HG03095 (cell line): Measurements from ENCODE around the gene GJC2.
"Not testable (repeated sequence)": the region's sequence is repeated elsewhere in the genome, so short reads cannot be mapped to it uniquely, and the experiment has no call there.

Experiments used
- ATAC-seq: cut with Tn5 transposase; IDR thresholded peaks from one replicate; pipeline ENCODE4 v1.9.1; 2021; ENCODE audit warnings: moderate library complexity; ENCODE audit not compliant: unreplicated experiment

Gene GJC2

DNA sequence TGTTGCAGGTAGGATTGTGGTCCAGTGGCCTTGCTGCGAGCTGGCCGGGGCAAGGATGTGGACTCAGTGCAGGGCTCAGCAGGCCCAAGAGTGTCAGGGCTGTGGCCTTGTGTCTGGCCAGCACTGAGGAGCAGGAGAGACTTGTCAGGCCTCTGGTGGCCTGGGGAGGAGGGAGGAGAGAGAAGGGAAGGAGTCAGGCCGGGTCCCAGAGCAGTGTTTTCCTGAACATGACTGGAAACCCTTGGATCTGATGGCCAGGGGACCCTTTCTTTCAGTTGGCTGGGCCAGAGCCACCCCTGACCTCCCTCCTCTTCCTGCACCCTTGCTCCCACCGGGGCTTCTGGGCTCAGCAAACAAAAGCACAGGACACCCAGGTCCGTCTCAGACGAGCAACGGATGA, 20.9 kb downstream of the GJC2 start:
- ATAC-seq, result no peak

DNA sequence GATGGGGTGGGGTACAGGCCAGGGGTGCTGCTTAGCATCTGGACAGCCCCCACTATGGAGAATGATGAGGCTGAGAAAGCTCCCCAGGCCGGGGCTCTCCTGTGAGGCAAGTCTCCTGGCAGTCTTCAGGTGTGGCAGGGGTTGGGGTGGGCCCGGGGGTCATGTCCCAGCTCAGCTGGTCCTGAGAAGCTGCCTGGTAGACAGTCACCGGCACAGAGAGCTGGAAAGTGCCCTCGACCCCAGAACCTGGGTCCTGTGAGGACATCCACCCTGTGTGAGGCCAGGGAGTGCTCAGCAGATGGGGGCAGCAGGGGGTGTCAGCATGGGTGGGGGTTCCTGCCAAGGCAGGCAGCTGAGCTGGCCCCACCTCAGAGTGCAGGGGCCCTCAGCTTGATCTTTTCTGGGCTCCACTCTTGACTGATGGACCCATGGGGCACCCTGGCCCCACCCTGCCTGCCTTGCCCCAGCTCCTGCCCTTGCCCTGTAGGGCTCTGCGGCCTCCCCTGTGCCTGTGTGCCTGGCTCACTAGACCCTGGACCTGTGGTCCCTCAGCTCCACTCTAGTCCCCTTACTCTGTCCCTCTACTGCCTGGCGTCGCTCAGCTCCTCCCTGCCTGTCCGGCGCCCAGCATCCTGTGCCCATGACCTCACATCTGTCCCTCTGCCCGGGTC, 21.6 kb downstream of the GJC2 start:
- no peak for ATAC-seq

DNA sequence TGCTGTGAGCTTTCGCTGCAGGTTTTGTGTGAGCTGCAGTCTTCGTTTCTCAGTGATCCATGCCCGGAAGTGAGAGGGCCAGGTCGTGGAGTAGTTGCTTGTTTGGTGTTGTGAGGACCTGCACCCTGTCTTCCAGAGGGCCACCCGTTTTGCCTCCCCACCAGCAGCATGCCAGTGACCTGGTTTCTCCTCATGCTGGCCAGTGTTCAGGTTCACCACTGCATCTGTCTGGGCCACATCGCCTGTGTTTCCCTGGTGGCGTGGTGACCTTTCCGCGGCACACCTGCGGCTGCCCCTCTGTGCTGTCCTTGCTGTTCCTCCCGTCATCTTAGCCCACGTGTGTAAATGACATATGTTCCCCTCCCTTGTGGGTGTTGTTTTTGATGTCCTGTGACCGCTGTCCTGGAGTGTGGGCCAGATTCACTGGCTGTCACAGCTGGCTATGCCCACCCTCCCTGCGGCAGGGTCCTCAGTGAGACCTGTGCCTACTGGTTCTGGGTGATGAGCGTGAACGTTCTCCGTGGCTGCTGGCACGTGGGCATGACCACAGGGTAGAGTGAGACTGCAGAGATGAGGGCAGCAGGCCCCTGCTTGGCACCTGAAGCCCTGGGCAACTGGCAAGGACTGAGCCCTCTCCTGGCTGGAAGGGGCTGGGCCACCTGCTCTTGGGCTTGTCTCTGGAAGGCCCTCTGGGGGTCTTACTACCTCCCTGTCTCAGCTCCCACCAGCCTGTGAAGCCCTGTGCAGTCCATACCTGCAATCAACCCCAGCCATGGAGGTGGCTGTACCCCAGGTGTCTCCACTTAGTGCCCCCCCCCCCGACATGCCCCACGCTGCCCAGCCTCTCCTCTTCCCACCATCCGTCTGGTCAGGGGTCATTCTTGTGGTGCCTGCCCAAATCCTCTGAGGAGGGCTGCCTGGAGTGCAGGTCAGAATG, 23.1 kb downstream of the GJC2 start:
- ATAC-seq, result no peak

DNA sequence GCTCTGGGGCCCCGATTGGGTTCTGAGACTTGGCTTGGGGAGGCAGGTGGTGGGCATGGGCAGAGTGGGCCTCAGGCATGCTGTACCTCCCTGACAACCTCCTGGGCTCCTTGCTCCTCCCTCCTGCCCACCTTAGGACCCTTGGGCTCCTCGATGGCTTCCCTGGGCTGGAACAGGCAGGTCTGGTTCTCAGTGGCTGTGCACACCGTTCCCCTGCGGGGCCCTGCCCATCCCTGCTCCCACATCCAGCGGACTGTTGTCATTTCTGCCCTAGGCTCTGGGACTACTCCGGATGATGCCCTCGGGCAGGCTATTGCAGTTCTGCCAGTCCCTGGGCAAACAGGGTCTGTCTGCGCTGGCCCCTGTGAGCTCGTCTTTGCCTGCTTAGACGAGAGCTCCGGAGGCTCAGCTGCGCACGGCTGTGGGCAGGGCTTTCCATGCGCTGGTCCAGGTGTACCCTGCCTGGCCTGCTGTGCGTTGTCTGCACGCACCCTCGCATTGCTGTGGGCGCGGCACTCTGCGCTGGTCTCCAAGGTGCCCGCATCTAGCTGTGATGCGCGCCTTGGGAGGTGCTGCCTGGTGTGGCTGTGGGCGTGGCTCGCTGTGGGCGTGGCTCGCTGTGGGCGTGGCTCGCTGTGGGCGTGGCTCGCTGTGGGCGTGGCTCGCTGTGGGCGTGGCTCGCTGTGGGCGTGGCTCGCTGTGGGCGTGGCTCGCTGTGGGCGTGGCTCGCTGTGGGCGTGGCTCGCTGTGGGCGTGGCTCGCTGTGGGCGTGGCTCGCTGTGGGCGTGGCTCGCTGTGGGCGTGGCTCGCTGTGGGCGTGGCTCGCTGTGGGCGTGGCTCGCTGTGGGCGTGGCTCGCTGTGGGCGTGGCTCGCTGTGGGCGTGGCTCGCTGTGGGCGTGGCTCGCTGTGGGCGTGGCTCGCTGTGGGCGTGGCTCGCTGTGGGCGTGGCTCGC, 24.1 kb downstream of the GJC2 start:
- not testable (repeated sequence) for ATAC-seq

DNA sequence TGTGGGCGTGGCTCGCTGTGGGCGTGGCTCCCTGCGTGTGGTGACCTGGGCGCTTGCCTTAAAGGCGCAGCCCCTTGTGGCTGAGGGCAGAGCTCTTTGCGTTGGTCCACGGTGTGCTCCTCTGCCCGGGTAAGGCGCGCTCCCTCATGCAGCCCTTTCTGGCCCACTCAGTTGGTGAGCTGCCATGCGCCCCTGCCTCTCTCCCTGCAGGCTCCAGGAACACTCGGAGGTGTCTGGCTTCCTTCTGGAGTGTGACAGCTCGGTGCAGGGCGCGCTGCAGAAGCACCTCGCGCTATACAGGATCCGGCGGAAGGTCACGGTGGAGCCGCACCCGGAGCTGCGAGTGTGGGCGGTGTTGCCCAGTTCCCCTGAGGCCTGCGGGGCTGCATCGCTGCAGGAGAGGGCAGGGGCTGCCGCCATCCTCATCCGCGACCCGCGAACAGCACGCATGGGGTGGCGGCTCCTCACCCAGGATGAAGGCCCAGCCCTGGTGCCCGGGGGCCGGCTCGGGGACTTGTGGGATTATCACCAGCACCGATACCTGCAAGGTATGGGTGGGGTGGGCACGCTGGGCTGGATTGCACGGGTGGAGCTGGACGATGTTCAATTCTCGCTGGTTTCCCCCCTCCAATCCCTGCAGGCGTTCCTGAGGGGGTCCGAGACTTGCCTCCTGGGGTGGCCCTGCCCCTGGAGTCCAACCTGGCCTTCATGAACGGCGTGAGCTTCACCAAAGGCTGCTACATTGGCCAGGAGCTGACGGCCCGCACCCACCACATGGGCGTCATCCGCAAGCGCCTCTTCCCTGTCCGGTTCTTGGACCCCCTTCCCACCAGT, 25.0 kb downstream of the GJC2 start:
- no peak for ATAC-seq

DNA sequence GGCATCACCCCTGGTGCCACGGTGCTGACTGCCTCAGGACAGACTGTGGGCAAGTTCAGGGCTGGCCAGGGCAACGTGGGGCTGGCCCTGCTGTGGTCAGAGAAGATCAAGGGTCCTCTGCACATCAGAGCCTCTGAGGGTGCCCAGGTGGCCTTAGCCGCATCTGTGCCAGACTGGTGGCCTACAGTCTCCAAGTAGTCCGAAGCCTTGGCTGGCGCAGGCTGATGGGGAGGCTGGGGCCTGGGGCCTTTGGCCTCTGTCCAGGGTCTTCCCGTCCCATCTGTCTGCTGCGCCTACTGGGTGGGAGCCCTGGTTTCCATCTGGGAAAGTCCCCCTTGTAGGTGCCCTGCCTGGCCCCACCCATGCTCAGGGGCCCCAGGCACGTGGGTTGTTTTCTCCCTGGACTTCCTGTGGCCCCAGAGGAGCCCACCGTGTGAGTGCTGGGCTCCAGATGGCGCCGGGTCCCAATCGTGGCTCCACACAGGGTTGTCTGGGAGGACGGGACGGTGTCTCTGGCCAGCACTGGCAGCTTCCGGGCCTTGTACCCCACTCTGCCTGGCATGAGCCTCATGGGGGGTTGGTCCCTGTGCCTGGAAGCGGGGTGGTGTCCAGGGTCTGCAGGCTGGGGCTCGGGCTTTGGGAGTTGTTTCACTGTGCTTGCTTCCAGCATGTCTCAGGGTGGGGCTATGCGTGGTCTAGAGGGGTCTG, 25.7 kb downstream of the GJC2 start:
- no peak for ATAC-seq

DNA sequence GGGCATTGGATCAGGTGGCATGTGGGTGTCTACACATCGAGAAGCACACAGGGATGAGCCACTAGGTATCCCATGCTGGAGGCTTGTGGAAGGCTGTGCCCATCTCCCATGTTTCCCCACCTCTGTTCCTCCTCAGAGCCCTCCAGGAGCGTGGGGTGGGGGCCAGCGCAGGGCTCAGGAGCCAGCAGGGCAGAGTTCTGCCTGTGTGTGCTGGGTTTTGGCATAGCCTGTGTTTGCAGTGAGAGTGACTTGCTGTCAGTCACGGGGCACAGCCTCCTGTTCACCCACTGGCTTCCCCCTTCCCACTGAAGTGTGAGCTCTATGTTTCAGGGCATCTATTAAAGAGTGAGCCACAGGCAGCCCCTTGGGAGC, 26.3 kb downstream of the GJC2 start:
- no peak for ATAC-seq

DNA sequence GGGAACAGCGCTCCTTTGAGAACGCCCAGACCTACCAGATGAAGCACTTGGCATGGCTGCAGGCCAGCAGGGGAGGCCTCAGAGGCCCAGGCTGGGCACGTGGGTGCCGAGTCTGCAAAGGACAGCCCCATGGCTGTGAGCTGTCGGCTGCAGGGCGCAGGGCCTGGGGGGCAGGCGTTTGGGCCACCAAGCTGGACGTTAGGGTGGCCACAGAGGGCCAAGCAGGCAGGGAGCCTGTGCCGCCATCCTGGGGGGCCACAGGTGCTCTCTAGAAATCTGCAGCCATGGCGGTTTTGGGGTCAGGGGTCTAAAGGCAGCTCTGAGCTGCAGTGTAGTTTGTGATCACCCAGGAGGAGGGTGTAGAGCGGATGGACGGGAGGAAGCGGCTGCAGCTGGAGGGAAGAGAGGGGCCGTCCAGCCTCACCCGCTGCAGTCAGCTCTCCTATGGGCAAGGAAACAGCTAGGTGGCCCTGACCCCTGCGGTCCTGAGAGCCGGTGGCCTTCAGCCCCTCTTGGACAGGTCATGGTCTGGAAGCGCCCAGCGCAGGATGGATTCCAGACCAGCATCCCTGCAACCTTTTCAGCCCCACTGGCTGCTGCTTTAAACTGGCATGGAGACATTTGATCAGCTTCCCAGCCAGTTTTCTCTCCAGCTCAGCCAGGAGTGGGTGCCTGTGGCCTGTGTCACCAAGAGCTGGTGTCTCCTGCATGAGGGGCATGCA, 26.9 kb downstream of the GJC2 start:
- ATAC-seq, result no peak

DNA sequence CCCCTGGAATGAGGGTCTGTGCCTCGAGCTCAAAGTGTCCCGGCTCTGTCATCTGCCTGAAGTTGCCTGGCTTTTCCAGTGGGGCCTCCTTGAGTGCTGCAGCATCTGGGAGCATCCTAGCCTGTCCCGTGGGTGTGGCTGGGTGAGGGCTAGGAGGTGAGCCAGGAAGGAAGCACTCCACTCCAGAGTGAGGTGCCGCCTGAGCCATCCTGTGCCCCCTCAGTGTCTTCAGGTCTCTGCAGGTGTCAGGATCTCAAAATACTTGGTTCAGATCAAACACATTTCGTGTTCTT, 27.4 kb downstream of the GJC2 start:
- ATAC-seq, result no peak

DNA sequence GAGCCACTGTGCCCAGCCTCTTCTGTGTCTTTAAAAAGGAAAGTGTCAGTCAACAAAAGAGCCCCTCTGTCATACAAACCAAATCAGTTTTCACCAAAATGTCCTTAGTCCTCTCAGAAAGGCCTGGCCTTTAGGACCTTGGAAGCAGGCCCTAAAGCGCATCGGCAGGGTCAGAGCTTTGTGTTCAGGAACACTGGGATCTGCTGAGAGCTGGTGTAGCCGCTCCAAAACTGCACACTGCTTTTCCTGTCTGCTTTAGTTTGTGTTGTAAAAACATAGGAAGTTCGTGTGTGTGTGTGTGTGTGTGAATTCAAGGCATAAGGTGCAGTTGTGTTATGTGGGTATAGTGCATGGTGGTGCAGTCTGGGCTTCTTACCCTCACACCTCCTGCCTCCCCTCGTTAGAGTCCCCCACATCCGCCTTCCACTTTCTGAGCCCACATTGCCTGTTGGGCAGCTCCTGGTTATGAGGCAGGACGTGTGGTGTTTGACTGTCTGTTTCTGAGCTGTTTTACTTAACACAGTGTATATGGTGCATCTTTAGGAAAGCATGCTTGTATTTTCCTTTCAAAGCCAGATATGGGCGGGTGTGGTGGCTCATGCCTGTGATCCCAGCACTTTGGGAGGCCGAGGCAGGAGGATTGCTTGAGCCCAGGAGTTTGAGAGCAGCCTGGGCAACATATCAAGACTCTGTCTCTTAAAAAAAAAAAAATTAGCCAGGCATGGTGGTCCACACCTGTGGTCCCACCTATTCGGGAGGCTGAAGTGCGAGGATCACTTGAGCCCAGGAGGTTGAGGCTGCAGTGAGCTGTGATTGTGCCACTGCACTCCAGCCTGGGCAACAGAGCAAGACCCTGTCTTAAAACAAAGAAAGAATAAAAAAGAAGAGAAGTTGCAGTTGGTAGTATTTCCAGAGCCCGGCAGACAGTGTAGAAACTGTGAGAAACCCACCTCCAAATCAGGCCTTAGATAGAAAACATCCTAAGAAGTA, 28.3 kb downstream of the GJC2 start:
- ATAC-seq, result no peak

DNA sequence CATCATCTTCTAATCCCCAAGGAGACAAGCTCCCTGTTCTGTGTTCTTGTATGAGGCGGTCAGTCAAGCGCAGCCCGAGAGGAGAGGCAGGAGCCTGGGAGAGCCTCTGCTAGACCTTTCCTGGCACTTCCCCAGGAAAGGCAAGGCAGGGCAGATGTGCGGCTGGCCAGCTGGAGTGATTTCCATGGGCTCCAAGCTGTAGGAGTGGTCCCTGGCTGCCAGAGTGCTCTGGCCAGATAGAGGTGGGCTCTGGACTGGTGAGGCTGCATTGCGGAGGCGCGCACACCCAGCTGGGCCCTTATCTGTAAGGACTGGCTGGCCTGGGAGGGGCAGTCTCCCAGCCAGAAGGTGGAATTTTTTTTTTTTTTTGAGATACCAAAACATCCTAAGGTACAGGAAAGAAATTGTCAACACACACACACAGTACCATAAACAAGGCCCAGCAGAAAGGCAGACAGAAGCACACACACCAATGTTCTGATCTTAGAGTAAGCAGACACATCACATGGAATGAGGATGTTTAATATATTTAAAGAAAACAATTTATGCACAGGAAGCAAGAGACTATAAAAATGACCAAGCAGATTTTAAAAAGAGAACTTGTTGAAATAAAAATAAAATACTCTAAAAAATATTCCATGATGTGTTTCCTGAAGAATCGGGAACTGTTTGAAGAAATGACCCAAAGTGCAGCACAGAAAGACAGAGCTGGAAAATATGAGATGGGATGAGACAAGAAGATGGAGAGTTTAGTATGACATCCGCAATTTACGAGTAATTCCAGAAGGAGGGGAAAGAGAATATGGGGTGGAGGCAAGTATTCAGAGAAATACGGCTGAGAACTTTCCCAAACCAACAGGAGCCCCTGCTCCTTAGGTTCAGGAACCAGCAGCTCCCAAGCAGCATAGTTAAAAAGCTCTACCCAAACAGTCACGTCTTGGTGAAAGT, 29.3 kb downstream of the GJC2 start:
- no peak for ATAC-seq

DNA sequence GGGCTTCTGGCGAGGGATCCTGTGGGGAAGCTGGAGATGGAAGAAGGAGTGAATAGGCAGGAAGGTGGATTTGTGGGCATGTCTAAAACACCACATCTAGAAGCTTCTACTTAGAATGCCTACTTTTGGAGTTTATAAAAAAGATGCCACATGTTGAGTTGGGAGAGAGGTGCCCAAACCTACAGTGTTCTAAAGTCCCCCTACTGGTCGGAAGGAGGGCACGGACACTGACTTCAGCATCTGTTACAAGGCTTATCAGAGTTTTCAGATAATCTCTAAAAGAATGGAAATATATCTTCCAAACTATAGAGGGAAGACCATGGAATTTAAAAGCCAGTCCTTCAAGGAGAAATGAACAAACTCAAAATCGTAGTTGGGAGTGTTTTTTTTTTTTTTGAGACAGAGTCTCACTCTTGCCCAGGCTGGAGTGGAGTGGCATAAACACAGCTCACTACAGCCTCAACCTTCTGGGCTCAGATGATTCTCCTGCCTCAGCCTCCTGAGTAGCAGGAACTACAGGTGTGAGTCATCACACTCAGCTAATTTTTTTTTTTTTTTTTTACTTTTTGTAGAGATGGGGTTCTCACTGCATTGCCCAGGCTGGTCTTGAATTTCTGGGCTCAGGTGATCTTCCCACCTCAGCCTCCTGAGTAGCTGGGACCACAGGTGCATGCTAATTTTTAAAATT, 30.7 kb downstream of the GJC2 start:
- no peak for ATAC-seq

DNA sequence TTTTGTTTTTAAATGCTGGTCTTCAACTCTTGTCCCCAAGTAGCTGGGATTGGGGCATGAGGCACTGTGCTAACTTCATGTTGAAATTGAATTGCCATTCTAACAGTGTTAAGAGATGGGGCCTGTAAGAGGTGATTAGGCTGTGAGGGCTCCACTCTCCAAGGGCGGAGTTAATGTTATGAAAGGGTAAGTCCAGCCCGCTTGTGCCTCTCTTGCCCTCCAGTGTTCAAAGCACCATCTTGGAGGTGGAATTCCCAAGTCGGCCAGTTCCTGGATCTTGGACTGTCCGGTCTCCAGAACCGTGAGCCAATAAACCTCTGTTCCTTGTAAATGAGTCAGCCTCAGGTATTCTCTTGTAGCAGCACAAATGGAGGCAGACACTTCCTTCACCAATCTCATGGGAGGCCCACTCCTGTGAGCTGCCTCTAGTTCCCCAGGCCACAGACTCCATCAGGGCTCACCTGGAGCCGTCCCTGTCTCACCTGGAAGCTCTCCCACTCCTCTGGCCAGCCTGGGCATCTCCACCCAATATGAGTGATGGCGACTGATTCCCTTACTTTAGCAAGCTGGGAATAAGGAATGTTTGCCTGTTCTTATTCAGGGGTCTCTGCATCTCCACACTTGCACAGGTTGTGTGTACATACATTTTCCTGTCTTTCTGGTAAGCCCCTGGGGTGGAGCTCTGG, 31.4 kb downstream of the GJC2 start:
- no peak for ATAC-seq

DNA sequence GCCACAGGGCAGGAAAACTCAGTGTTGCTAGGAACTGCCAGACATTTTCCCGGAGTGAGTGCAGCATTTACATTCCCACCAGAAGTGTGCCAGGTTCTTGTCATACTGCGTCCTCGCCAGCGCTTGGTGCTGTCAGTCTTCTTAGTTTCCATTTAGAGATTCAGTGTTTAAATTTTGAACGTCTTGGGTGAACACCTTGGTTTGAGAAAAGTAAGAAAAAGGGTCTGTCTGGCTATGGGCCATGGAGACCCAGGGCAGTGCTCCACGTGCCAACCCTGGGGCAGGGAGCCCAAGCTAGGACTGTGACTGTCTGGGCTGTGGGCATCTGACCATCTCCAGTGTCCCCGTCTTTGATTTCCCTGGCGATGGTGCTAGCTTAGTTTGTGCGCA, 31.9 kb downstream of the GJC2 start:
- no peak for ATAC-seq

DNA sequence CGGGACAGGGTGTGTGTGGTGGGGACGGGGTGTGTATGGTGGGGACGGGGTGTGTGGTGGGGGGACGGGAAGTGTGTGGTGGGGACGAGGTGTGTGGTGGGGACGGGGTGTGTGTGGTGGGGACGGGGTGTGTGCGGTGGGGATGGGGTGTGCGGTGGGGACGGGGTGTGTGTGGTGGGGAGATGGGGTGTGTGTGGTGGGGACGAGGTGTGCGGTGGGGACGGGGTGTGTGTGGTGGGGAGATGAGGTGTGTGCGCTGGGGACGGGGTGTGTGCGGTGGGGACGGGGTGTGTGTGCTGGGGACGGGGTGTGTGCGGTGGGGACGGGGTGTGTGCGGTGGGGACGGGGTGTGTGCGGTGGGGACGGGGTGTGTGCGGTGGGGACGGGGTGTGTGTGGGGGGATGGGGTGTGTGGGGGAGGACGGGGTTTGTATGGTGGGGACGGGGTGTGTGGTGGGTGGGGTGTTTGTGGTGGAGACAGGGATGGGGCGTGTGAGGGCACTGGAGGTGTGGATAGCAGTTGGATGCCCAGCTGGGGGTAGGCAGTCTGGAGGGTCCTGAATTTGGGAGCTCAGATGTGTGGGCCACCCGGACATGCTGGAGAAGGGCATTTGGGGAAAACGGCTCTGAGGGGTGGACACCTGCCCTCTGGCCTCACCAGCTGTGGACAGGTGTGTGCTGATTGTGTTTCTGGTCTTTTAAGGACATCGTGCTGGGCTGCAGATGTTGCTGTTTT, 32.7 kb downstream of the GJC2 start:
- ATAC-seq, result no peak
